OCI-LY3 (cell line): Measurements from ENCODE around the gene PSMC2.

Experiments
- CTCF ChIP-seq: fragments of 200-600, 300-600 bp; sonication (generic); IDR thresholded peaks from 2 replicates; pipeline ENCODE4 v1.5.1; 2014; ENCODE audit warnings: antibody characterized with exemption, low read length, low read depth
- EZH2phosphoT487 ChIP-seq: fragments of 200-600 bp; shearing (Covaris generic); IDR thresholded peaks from 2 replicates; pipeline ENCODE4 v1.6.1; 2018; ENCODE audit warnings: antibody characterized with exemption, mixed run types, low read depth

GRCh38 chr7:103316380-103316941 is 31.0 kb upstream of the PSMC2 start:
- TF ChIP-seq CTCF (no peak), EZH2phosphoT487 (no peak)
